Panc1 (cell line): ENCODE results near the gene DES.

Source experiments
- CTCF ChIP-seq: fragments of 450-650 bp; IDR thresholded peaks from 2 replicates; pipeline ENCODE4 v1.5.1; 2017; ENCODE audit warnings: mild to moderate bottlenecking
- POLR2AphosphoS5 ChIP-seq: IDR thresholded peaks from 2 replicates; pipeline ENCODE4 v1.6.1; 2012; ENCODE audit warnings: mild to moderate bottlenecking, low read depth, low read length, moderate library complexity
- REST ChIP-seq, 2 experiments: IDR thresholded peaks; 2 replicates each; pipeline ENCODE4 v1.6.1; 2011 to 2012; ENCODE audit warnings: low read depth in 2 of 2, control low read depth in 1 of 2, low read length in 1 of 2, mild to moderate bottlenecking in 1 of 2, moderate library complexity in 1 of 2; ENCODE audit not compliant: insufficient read depth in 1 of 2

GRCh38 chr2:219429958-219430606 lies 11.9 kb downstream of the DES start:
- no peak for TF ChIP-seq CTCF
- TF ChIP-seq POLR2AphosphoS5: no peak
- no peak for TF ChIP-seq REST (IDR thresholded peaks at IDR 0.05; ENCODE audit: insufficient read depth in 1 of 2, low read depth in 2 of 2, low read length in 1 of 2)
